Lower leg skin (tissue), 3 donors: ENCODE data around the gene TNPO3.

Source experiments
- CTCF ChIP-seq, 3 donors: fragments of 450-650 bp; IDR thresholded peaks; one replicate each; pipeline ENCODE4 v1.5.1; 2016; ENCODE audit warnings: antibody characterized with exemption in 3 of 3, mild to moderate bottlenecking in 3 of 3, moderate library complexity in 2 of 3
- POLR2A ChIP-seq, 2 donors: fragments of 450-650 bp; IDR thresholded peaks; one replicate each; pipeline ENCODE4 v1.6.1; 2016 to 2017; ENCODE audit warnings: antibody characterized with exemption in 2 of 2, mild to moderate bottlenecking in 1 of 2, moderate library complexity in 1 of 2

GRCh38 chr7:129084801-129085551 lies 30.1 kb upstream of the TNPO3 start:
- TF ChIP-seq CTCF (IDR thresholded peaks at IDR 0.05) (no peak), POLR2A (IDR thresholded peaks at IDR 0.05) (no peak)
